B cell (primary cell): ENCODE data around the gene PTBP3. TPM values are rescaled to one million over a fixed set of nuclear protein-coding genes. Genes with fewer than 3 reads are reported as not detected.

Experiments
- ATAC-seq: fragments of 200-7000 bp; cut with Tn5 transposase; one replicate; pipeline ENCODE4 v1.10.0; 2021; ENCODE audit warnings: low read depth, mild to moderate bottlenecking, moderate number of reproducible peaks, moderate library complexity
- CTCF ChIA-PET: fragments of 350-600 bp; sonication (Branson Sonifier 250); formaldehyde crosslinking; loops from one replicate; lab custom pipeline; 2021; ENCODE audit warnings: antibody characterized with exemption, inconsistent platforms; lab: Charles Lee
- POLR2A ChIA-PET: fragments of 350-600 bp; sonication (Branson Sonifier 250); formaldehyde crosslinking; loops from one replicate; lab custom pipeline; 2021; ENCODE audit warnings: antibody characterized with exemption; lab: Charles Lee
- DNase-seq: peaks from one replicate; pipeline ENCODE4 v3.0.0; 2013
- H2AFZ ChIP-seq: 2 replicates; pipeline ENCODE4 v1.6.1; 2012; ENCODE audit warnings: mild to moderate bottlenecking, low read depth, low read length; ENCODE audit not compliant: insufficient read depth, poor library complexity, severe bottlenecking
- H3K27ac ChIP-seq, 2 donors: 1 replicate in 1 of 2; 2 replicates in 1 of 2; pipeline ENCODE4 v1.5.1; 2012 to 2013; ENCODE audit warnings: low read length in 2 of 2, mild to moderate bottlenecking in 2 of 2, moderate library complexity in 1 of 2
- H3K27me3 ChIP-seq, 4 experiments: fragments of 200-600 bp in 1 of 4; sonication (generic) in 1 of 4; replicated peaks in 1 of 4; 1 replicate in 2 of 4; 2 replicates in 2 of 4; pipeline versions ENCODE4 v1.6.1 to v1.7.0; 2013 to 2016; ENCODE audit warnings: low read length in 3 of 4, mild to moderate bottlenecking in 2 of 4, mixed read lengths in 1 of 4, moderate library complexity in 1 of 4; ENCODE audit not compliant: insufficient read depth in 4 of 4, control insufficient read depth in 3 of 4; ENCODE audit errors: control extremely low read depth in 1 of 4
- H3K36me3 ChIP-seq, 2 experiments: replicated peaks in 1 of 2; 1 replicate in 1 of 2; 2 replicates in 1 of 2; pipeline versions ENCODE4 v1.6.1 to v1.7.1; 2013; ENCODE audit warnings: low read length in 1 of 2; ENCODE audit not compliant: insufficient read depth in 2 of 2, control insufficient read depth in 1 of 2; ENCODE audit errors: control extremely low read depth in 1 of 2, extremely low read depth in 1 of 2
- H3K4me1 ChIP-seq, 2 donors: fragments of 200-600 bp in 1 of 2; sonication (generic) in 1 of 2; 1 replicate in 1 of 2; 2 replicates in 1 of 2; pipeline versions ENCODE4 v1.5.1 to v1.6.1; 2013 to 2017; ENCODE audit warnings: low read length in 2 of 2; ENCODE audit not compliant: control insufficient read depth in 2 of 2, insufficient read depth in 2 of 2
- H3K4me2 ChIP-seq: replicated peaks from 2 replicates; pipeline ENCODE3; 2012; ENCODE audit warnings: mild to moderate bottlenecking, low read depth, low read length; ENCODE audit not compliant: poor library complexity, severe bottlenecking
- H3K4me3 ChIP-seq, 5 experiments: fragments of 200-600 bp in 1 of 5; sonication (generic) in 1 of 5; 1 replicate in 3 of 5; 2 replicates in 2 of 5; pipeline versions ENCODE4 v1.5.1 to v1.7.0; 2011 to 2016; ENCODE audit warnings: low read length in 4 of 5, mild to moderate bottlenecking in 4 of 5, low read depth in 2 of 5, control low read depth in 1 of 5, moderate library complexity in 1 of 5; ENCODE audit not compliant: insufficient read depth in 1 of 5; ENCODE audit errors: control extremely low read depth in 1 of 5, extremely low read depth in 1 of 5
- H3K79me2 ChIP-seq: fragments of 200-600 bp; sonication (generic); one replicate; pipeline ENCODE4 v1.6.0; 2016; ENCODE audit warnings: low read length; ENCODE audit not compliant: control insufficient read depth, insufficient read depth
- H3K9ac ChIP-seq: fragments of 200-600 bp; sonication (generic); 2 replicates; pipeline ENCODE4 v1.6.1; 2017; ENCODE audit warnings: mild to moderate bottlenecking, low read length, moderate library complexity
- H3K9me3 ChIP-seq, 3 donors: one replicate each; pipeline versions ENCODE4 v1.6.1 to v1.7.1; 2013; ENCODE audit warnings: low read length in 2 of 3; ENCODE audit not compliant: control insufficient read depth in 2 of 3, insufficient read depth in 1 of 3; ENCODE audit errors: control extremely low read depth in 1 of 3
- H4K20me1 ChIP-seq: 2 replicates; pipeline ENCODE4 v1.6.0; 2012; ENCODE audit warnings: mild to moderate bottlenecking, low read length; ENCODE audit not compliant: insufficient read depth, control insufficient read depth, poor library complexity, severe bottlenecking
- H3K27ac Mint-ChIP-seq: one replicate; pipeline ENCODE4 v1.8.0; 2021; ENCODE audit warnings: mixed read lengths
- H3K27me3 Mint-ChIP-seq: one replicate; pipeline ENCODE4 v1.8.0; 2021; ENCODE audit warnings: mixed read lengths
- H3K4me1 Mint-ChIP-seq: one replicate; pipeline ENCODE4 v1.8.0; 2021; ENCODE audit warnings: mixed read lengths
- H3K4me3 Mint-ChIP-seq: one replicate; pipeline ENCODE4 v1.8.0; 2021; ENCODE audit warnings: mixed read lengths
- H3K9me3 Mint-ChIP-seq: one replicate; pipeline ENCODE4 v1.8.0; 2022; ENCODE audit warnings: mixed read lengths; ENCODE audit not compliant: insufficient read depth
- CTCF ChIP-seq: fragments of 200-600 bp; IDR thresholded peaks from one replicate; pipeline ENCODE4 v1.8.0; 2022; ENCODE audit warnings: antibody characterized with exemption, mild to moderate bottlenecking
- EZH2 ChIP-seq: IDR thresholded peaks from 2 replicates; pipeline ENCODE4 v1.6.1; 2012; ENCODE audit warnings: borderline replicate concordance, low read depth, mild to moderate bottlenecking, moderate library complexity, low read length; ENCODE audit not compliant: insufficient read depth, poor library complexity, severe bottlenecking
- WGBS: methylation state at CpG from one replicate; pipeline ENCODE4 v1.1.5; 2013; ENCODE audit warnings: missing lambda C conversion rate; ENCODE audit not compliant: insufficient coverage; 5-methylcytosine and 5-hydroxymethylcytosine counted together
- intact Hi-C: fragments of 100-400 bp; cut with micrococcal nuclease; formaldehyde crosslinking; loops from one replicate; pipeline ENCODE4 v1.10.0; 2022
- polyA plus RNA-seq: library from polyadenylated mRNA; depleted of rRNA; stranded (reverse); fragments of >200 nt; gene quantifications from 2 replicates; pipeline ENCODE4 v1.2.3, GENCODE V29; 2012
- total RNA-seq, 2 donors: library from RNA; stranded (reverse); fragments of 120-200 nt in 1 of 2; gene quantifications; 1 replicate in 1 of 2; 2 replicates in 1 of 2; pipeline versions ENCODE4 v1.2.3 to v1.2.4, GENCODE V29; 2013 to 2022

Gene PTBP3
- total and polyA plus RNA-seq, 2 donors (not counting 1 experiment from before 2014, with no cell fraction given) = 22.8 to 133 TPM

- no peaks in the 10 kb centered on the region for H3K9me3 Mint-ChIP-seq
- no peak overlapping the region for H3K4me2 ChIP-seq
- no peaks in the 10 kb centered on the region for H3K27me3 Mint-ChIP-seq
- TF ChIP-seq EZH2 = no peak
- no peak for TF ChIP-seq CTCF
- ChIA-PET CTCF (no interaction called here), POLR2A (no interaction called here)
- H3K9ac ChIP-seq = no peak overlapping the region
- ATAC-seq (no peak), DNase-seq (no peak)
- H3K4me3 ChIP-seq = no peak overlapping the region
- peaks cover 2% of the 10 kb centered on the region for H3K4me1 Mint-ChIP-seq
- H2AFZ ChIP-seq = no peak overlapping the region
- WGBS = no CpG with 5 or more reads among the region's 1 CpG
- intact Hi-C loops = no loop called here
- H3K27ac ChIP-seq = no peak overlapping the region
- H3K4me3 Mint-ChIP-seq = no peak overlapping the region
- no peak overlapping the region for H3K27ac Mint-ChIP-seq
- H3K27me3 ChIP-seq = no peaks in the 10 kb centered on the region
- H3K9me3 ChIP-seq = no peaks in the 10 kb centered on the region
- peaks cover 15% of the 10 kb centered on the region for H4K20me1 ChIP-seq
- no peaks in the 10 kb centered on the region for H3K4me1 ChIP-seq
- no peaks in the 10 kb centered on the region for H3K79me2 ChIP-seq
- peaks cover 11 to 21% of the 10 kb centered on the region in 2 experiments for H3K36me3 ChIP-seq
Measured at GRCh38 chr9:112248722-112249121, 84.7 kb downstream of the PTBP3 start.

GRCh38 chr9:112247090-112247489 is 86.3 kb downstream of the PTBP3 start:
- H3K4me3 Mint-ChIP-seq = no peak overlapping the region
- Histone ChIP-seq H4K20me1 (peaks cover 16% of the 10 kb centered on the region), H3K27me3 (no peaks in the 10 kb centered on the region), H3K4me1 (peaks cover 0 to 4% of the 10 kb centered on the region in 2 donors), H3K79me2 (no peaks in the 10 kb centered on the region), H3K36me3 (peaks cover 9 to 28% of the 10 kb centered on the region in 2 experiments), H3K9ac (no peak overlapping the region), H3K9me3 (no peaks in the 10 kb centered on the region), H2AFZ (no peak overlapping the region), H3K27ac (no peak overlapping the region), H3K4me3 (no peak overlapping the region), H3K4me2 (no peak overlapping the region)
- no peak overlapping the region for H3K27ac Mint-ChIP-seq
- WGBS = 83% methylated on average over 1 of the region's 3 CpGs
- H3K27me3 Mint-ChIP-seq = no peaks in the 10 kb centered on the region
- no peaks in the 10 kb centered on the region for H3K9me3 Mint-ChIP-seq
- TF ChIP-seq EZH2 (no peak), CTCF (no peak)
- no peak for ATAC-seq
- intact Hi-C loops = no loop called here
- ChIA-PET POLR2A (no interaction called here), CTCF (no interaction called here)
- DNase-seq = no peak
- peaks cover 9% of the 10 kb centered on the region for H3K4me1 Mint-ChIP-seq
